Measurements from ENCODE around the gene CTDSP2.
A peak's percentile ranks its signal among the peaks of the same experiment; 100 is the strongest.

CTDSP2 gene

DNA sequence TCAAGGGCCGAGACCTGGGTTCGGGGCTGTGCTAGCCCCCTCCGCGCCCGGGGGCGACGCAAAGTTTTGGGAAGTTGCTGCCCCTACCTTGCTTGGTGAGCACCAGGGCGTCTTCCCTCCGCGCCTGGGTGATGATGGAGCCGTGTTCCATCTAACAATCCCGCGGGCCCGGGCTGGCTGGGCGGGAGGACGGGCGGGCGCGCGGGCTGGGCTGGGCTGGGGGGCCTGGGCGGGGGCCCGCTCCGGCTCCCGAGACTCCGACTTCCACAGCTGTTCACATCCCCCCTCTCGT, 298 bp downstream of the CTDSP2 start:
- no peak for DNase-seq (ENCODE audit: low read depth)
- TF ChIP-seq, protein P1, sequence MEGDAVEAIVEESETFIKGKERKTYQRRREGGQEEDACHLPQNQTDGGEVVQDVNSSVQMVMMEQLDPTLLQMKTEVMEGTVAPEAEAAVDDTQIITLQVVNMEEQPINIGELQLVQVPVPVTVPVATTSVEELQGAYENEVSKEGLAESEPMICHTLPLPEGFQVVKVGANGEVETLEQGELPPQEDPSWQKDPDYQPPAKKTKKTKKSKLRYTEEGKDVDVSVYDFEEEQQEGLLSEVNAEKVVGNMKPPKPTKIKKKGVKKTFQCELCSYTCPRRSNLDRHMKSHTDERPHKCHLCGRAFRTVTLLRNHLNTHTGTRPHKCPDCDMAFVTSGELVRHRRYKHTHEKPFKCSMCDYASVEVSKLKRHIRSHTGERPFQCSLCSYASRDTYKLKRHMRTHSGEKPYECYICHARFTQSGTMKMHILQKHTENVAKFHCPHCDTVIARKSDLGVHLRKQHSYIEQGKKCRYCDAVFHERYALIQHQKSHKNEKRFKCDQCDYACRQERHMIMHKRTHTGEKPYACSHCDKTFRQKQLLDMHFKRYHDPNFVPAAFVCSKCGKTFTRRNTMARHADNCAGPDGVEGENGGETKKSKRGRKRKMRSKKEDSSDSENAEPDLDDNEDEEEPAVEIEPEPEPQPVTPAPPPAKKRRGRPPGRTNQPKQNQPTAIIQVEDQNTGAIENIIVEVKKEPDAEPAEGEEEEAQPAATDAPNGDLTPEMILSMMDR (conservative IDR thresholded peaks at IDR 0.05; ENCODE audit: control insufficient read depth, insufficient read depth, low read depth, low read length), result no peak
- peak overlapping the region; percentile 91 for H3K4me3 ChIP-seq (ENCODE audit: control insufficient read depth, low read depth, low read length)

DNA sequence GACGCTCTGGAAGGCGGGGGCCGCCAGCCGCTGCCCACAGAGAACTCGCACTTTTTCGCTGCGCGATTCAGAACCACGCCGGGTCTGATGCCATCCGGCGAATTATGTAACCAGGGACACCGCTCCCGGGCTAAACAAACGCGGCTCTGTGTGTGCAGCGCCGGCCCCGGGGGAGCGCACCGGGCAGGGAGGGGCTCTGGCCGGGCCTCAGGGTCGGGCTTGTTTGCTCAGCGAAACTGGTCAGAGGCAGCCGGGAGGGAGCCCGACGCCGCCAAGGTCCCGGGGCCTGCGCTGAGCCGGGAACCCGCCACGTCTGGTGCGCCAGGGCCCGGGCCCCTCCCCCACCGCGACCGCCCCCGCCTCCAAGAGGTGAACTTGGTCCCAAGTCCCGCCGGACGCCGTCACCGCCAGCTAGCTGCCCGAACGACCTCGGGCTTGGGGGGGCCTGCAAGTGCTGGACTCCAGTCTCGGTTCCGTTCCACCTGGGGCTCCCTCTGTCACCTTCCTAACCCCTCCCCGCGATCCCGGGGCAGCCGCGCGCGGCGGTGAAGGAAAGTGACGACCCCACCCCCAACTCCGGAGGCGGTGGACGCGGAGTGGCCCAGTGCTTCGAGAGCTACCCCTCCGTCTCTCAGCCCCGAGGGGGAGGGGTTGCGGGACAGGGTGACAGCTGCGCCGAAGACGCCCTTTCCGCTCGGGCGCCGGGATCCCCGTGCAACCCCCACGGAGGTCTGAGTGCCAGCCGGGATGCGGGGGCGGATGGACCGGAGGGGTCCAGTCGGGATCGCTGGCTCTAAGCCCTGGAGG, 848 bp downstream of the CTDSP2 start:
- H3K4me3 ChIP-seq (ENCODE audit: control insufficient read depth, low read depth, low read length), result peak overlapping the region; percentile 91
- TF ChIP-seq, protein P1 (conservative IDR thresholded peaks at IDR 0.05; ENCODE audit: control insufficient read depth, insufficient read depth, low read depth, low read length), result no peak
- DNase-seq (ENCODE audit: low read depth), result no peak

- DNase-seq (ENCODE audit: low read depth), result peak; percentile 94
- peak overlapping the region; percentile 91 for H3K4me3 ChIP-seq (ENCODE audit: control insufficient read depth, low read depth, low read length)
- TF ChIP-seq, protein P1 (conservative IDR thresholded peaks at IDR 0.05; ENCODE audit: control insufficient read depth, insufficient read depth, low read depth, low read length), result no peak
Observed at GRCh38 chr12:57844709-57845477, 1.6 kb downstream of the CTDSP2 start.

- no peak for DNase-seq (ENCODE audit: low read depth)
- TF ChIP-seq, protein P1 (conservative IDR thresholded peaks at IDR 0.05; ENCODE audit: control insufficient read depth, insufficient read depth, low read depth, low read length), result no peak
- H3K4me3 ChIP-seq (ENCODE audit: control insufficient read depth, low read depth, low read length), result peak overlapping the region; percentile 23
Observed at GRCh38 chr12:57842342-57843294, 3.9 kb downstream of the CTDSP2 start.

DNA sequence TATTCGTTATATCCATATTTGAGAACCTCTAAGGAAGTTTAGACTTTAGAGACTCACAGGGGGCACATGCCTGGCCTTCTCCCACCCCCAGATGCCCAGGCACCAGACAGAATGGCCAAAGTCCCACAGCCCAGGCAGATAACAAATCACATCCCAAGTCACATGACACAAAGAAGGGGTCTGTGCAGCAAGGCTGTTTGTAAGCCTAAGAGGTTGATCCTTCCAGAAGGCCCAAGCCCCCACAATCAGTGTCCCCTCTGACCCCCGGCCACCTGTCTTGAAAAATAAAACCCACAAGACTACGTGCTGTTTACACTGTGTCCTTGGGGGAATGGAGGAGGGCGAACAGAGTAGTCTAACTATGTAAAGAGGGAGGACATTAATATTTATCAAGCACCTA, 5.1 kb downstream of the CTDSP2 start:
- DNase-seq (ENCODE audit: low read depth), result no peak

GRCh38 chr12:57840726-57841125, 5.8 kb downstream of the CTDSP2 start:
- TF ChIP-seq, protein P1 (conservative IDR thresholded peaks at IDR 0.05; ENCODE audit: control insufficient read depth, insufficient read depth, low read depth, low read length), result no peak
- DNase-seq (ENCODE audit: low read depth), result no peak
- H3K4me3 ChIP-seq (ENCODE audit: control insufficient read depth, low read depth, low read length), result no peak overlapping the region

More for the DNA sequence above, 5.1 kb downstream of the CTDSP2 start:
- H3K4me3 ChIP-seq (ENCODE audit: control insufficient read depth, low read depth, low read length), result no peak overlapping the region
- TF ChIP-seq, protein P1 (conservative IDR thresholded peaks at IDR 0.05; ENCODE audit: control insufficient read depth, insufficient read depth, low read depth, low read length), result no peak
